Neural cell (in vitro differentiated cells): ENCODE results near the gene ATP2B2. TPM values are rescaled to one million over a fixed set of nuclear protein-coding genes. Genes with fewer than 3 reads are reported as not detected.

Source experiments
- H2AFZ ChIP-seq: fragments of 200-600, 300-800 bp; sonication (generic), shearing (Covaris generic); 2 replicates; pipeline ENCODE4 v1.6.0; 2014; ENCODE audit warnings: low read depth, mild to moderate bottlenecking, antibody characterized with exemption, low read length, moderate library complexity
- H3F3A ChIP-seq: fragments of 200-600 bp; shearing (Covaris generic); 2 replicates; pipeline ENCODE4 v1.6.1; 2016; ENCODE audit warnings: mild to moderate bottlenecking, moderate library complexity, mixed read lengths, antibody characterized with exemption, low read length; ENCODE audit not compliant: insufficient read depth, poor library complexity, severe bottlenecking
- H3K27ac ChIP-seq: fragments of 200-600, 300-800 bp; sonication (generic), shearing (Covaris generic); 2 replicates; pipeline ENCODE4 v1.5.1; 2014; ENCODE audit warnings: mild to moderate bottlenecking, low read length, moderate library complexity
- H3K27me3 ChIP-seq: fragments of 300-800, 200-600 bp; sonication (generic), shearing (Covaris generic); 2 replicates; pipeline ENCODE4 v1.6.0; 2014; ENCODE audit warnings: mild to moderate bottlenecking, low read depth, low read length, moderate library complexity; ENCODE audit not compliant: insufficient read depth
- H3K36me3 ChIP-seq: fragments of 300-800, 200-600 bp; sonication (generic), shearing (Covaris generic); 2 replicates; pipeline ENCODE4 v1.5.1; 2014; ENCODE audit warnings: mild to moderate bottlenecking, antibody characterized with exemption, low read length, moderate library complexity; ENCODE audit not compliant: insufficient read depth
- H3K4me2 ChIP-seq: fragments of 300-800, 200-600 bp; sonication (generic), shearing (Covaris generic); 2 replicates; pipeline ENCODE4 v1.6.0; 2014; ENCODE audit warnings: mild to moderate bottlenecking, low read length
- H3K4me3 ChIP-seq: fragments of 300-800, 200-600 bp; sonication (generic), shearing (Covaris generic); 2 replicates; pipeline ENCODE4 v1.5.1; 2014; ENCODE audit warnings: mild to moderate bottlenecking, low read length, moderate library complexity
- H3K79me2 ChIP-seq: fragments of 200-600 bp; shearing (Covaris generic); replicated peaks from 2 replicates; pipeline ENCODE4 v1.6.0; 2014; ENCODE audit warnings: mild to moderate bottlenecking, low read length, moderate library complexity; ENCODE audit not compliant: insufficient read depth
- H3K9ac ChIP-seq: fragments of 300-800, 200-600 bp; sonication (generic), shearing (Covaris generic); 2 replicates; pipeline ENCODE4 v1.6.1; 2016; ENCODE audit warnings: mild to moderate bottlenecking, low read length, mixed read lengths
- H3K9me2 ChIP-seq: fragments of 200-600 bp; shearing (Covaris generic); 2 replicates; pipeline ENCODE4 v1.6.1; 2016; ENCODE audit warnings: mild to moderate bottlenecking, low read length, mixed read lengths; ENCODE audit not compliant: insufficient read depth
- H3K9me3 ChIP-seq: fragments of 200-600, 300-800 bp; sonication (generic), shearing (Covaris generic); 2 replicates; pipeline ENCODE4 v1.6.1; 2016; ENCODE audit warnings: mild to moderate bottlenecking, mixed run types, low read length, moderate library complexity, mixed read lengths
- H4K20me1 ChIP-seq: fragments of 200-600 bp; shearing (Covaris generic); 2 replicates; pipeline ENCODE4 v1.6.1; 2016; ENCODE audit warnings: mild to moderate bottlenecking, mixed run types; ENCODE audit not compliant: insufficient read depth
- EP300 ChIP-seq: fragments of 450-650 bp; conservative IDR thresholded peaks from 2 replicates; pipeline ENCODE4 v1.6.1; 2014; ENCODE audit warnings: antibody characterized with exemption, mild to moderate bottlenecking, moderate library complexity; ENCODE audit not compliant: poor library complexity, severe bottlenecking
- EZH2 ChIP-seq: fragments of 200-600, 300-800 bp; shearing (Covaris generic), sonication (generic); IDR thresholded peaks from 2 replicates; pipeline ENCODE4 v1.6.1; 2014; ENCODE audit warnings: antibody characterized with exemption, low read length, borderline replicate concordance, mild to moderate bottlenecking; ENCODE audit not compliant: insufficient read depth, poor library complexity, severe bottlenecking
- MXI1 ChIP-seq: fragments of 450-650 bp; conservative IDR thresholded peaks from 2 replicates; pipeline ENCODE4 v1.6.1; 2014; ENCODE audit warnings: antibody characterized with exemption, mild to moderate bottlenecking; ENCODE audit not compliant: poor library complexity, severe bottlenecking
- POLR2AphosphoS5 ChIP-seq: IDR thresholded peaks from 2 replicates; pipeline ENCODE4 v1.6.1; 2012
- RAD21 ChIP-seq: fragments of 450-650 bp; conservative IDR thresholded peaks from 2 replicates; pipeline ENCODE4 v1.6.1; 2014; ENCODE audit warnings: antibody characterized with exemption, mild to moderate bottlenecking, moderate library complexity
- SMC3 ChIP-seq: fragments of 450-650 bp; conservative IDR thresholded peaks from 2 replicates; pipeline ENCODE4 v1.6.1; 2014; ENCODE audit warnings: antibody characterized with exemption, mild to moderate bottlenecking, moderate library complexity; ENCODE audit not compliant: poor library complexity
- TAF1 ChIP-seq: IDR thresholded peaks from 2 replicates; pipeline ENCODE4 v1.6.1; 2012; ENCODE audit warnings: low read depth
- polyA plus RNA-seq: library from polyadenylated mRNA; depleted of rRNA; stranded (reverse); fragments of >200 nt; gene quantifications from 2 replicates; pipeline ENCODE4 v1.2.3, GENCODE V29; 2014
- TF ChIP-seq, protein P1 (sequence below): fragments of 450-650 bp; IDR thresholded peaks from 2 replicates; pipeline ENCODE4 v1.5.1; 2014; ENCODE audit warnings: antibody characterized with exemption, mild to moderate bottlenecking, moderate library complexity; ENCODE audit not compliant: poor library complexity, severe bottlenecking
- TF ChIP-seq, protein P2 (sequence below): IDR thresholded peaks from 2 replicates; pipeline ENCODE4 v1.6.1; 2012; ENCODE audit warnings: borderline replicate concordance

Gene ATP2B2
- polyA plus RNA-seq, 1 donor from 2014 or later: 8.3 TPM

DNA sequence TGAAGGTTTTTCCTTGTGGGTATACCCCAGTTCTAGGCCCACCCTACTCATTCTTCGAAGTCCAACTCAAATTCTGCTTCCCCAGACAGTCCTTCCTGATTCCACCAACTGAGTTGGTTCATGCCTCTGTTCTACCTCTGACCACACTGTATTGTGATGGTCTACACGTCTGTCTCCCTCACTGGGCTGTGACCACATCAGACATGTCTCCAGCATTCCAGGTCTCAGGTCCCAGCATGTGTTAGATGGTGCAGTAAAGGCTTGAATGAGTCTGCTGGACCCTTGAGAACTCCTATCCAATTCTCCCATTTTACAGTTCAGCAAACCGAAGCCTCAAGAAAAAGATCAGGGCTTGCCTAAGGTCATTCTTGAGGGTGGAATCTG, 2.8 kb upstream of the ATP2B2 start:
- no peak overlapping the region for H3K9ac ChIP-seq
- no peaks in the 10 kb centered on the region for H3K9me2 ChIP-seq
- no peak overlapping the region for H2AFZ ChIP-seq
- no peak overlapping the region for H3K4me2 ChIP-seq
- TF ChIP-seq RAD21 (no peak), EZH2 (no peak), EP300 (no peak), TAF1 (no peak), SMC3 (no peak), POLR2AphosphoS5 (no peak), MXI1 (no peak)
- TF ChIP-seq, protein P1, sequence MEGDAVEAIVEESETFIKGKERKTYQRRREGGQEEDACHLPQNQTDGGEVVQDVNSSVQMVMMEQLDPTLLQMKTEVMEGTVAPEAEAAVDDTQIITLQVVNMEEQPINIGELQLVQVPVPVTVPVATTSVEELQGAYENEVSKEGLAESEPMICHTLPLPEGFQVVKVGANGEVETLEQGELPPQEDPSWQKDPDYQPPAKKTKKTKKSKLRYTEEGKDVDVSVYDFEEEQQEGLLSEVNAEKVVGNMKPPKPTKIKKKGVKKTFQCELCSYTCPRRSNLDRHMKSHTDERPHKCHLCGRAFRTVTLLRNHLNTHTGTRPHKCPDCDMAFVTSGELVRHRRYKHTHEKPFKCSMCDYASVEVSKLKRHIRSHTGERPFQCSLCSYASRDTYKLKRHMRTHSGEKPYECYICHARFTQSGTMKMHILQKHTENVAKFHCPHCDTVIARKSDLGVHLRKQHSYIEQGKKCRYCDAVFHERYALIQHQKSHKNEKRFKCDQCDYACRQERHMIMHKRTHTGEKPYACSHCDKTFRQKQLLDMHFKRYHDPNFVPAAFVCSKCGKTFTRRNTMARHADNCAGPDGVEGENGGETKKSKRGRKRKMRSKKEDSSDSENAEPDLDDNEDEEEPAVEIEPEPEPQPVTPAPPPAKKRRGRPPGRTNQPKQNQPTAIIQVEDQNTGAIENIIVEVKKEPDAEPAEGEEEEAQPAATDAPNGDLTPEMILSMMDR: no peak
- TF ChIP-seq, protein P2, sequence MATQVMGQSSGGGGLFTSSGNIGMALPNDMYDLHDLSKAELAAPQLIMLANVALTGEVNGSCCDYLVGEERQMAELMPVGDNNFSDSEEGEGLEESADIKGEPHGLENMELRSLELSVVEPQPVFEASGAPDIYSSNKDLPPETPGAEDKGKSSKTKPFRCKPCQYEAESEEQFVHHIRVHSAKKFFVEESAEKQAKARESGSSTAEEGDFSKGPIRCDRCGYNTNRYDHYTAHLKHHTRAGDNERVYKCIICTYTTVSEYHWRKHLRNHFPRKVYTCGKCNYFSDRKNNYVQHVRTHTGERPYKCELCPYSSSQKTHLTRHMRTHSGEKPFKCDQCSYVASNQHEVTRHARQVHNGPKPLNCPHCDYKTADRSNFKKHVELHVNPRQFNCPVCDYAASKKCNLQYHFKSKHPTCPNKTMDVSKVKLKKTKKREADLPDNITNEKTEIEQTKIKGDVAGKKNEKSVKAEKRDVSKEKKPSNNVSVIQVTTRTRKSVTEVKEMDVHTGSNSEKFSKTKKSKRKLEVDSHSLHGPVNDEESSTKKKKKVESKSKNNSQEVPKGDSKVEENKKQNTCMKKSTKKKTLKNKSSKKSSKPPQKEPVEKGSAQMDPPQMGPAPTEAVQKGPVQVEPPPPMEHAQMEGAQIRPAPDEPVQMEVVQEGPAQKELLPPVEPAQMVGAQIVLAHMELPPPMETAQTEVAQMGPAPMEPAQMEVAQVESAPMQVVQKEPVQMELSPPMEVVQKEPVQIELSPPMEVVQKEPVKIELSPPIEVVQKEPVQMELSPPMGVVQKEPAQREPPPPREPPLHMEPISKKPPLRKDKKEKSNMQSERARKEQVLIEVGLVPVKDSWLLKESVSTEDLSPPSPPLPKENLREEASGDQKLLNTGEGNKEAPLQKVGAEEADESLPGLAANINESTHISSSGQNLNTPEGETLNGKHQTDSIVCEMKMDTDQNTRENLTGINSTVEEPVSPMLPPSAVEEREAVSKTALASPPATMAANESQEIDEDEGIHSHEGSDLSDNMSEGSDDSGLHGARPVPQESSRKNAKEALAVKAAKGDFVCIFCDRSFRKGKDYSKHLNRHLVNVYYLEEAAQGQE: no peak
- H3K36me3 ChIP-seq: no peaks in the 10 kb centered on the region
- no peaks in the 10 kb centered on the region for H3K27me3 ChIP-seq
- no peaks in the 10 kb centered on the region for H3F3A ChIP-seq
- no peaks in the 10 kb centered on the region for H4K20me1 ChIP-seq
- no peak overlapping the region for H3K27ac ChIP-seq
- H3K4me3 ChIP-seq: no peak overlapping the region
- H3K9me3 ChIP-seq: no peaks in the 10 kb centered on the region
- no peaks in the 10 kb centered on the region for H3K79me2 ChIP-seq

DNA sequence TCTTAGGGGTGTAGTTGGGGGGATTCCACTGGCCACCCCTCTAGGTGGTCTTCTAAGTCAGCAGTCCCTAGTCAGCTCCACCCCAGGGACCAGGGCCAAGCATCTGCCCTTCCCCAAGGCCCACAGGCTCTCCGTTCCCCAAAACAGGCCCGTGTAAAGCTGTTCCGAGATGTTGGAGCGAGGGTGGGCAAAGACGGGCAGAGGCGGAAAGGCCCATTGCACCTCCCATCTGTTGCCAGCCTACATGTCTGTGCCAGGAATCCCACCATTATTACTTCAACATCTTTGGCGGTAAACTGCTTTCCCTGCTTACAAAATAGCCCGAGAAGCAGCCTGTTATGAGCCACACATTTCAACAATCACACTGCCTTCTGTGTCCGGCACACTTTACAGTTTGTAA, 1.9 kb upstream of the ATP2B2 start:
- no peak overlapping the region for H3K4me3 ChIP-seq
- H2AFZ ChIP-seq: no peak overlapping the region
- no peak for TF ChIP-seq TAF1
- no peak for TF ChIP-seq SMC3
- no peak for TF ChIP-seq MXI1
- TF ChIP-seq POLR2AphosphoS5: no peak
- TF ChIP-seq, protein P1: no peak
- TF ChIP-seq EP300: no peak
- TF ChIP-seq, protein P2: no peak
- TF ChIP-seq EZH2: no peak
- TF ChIP-seq RAD21: no peak
- no peaks in the 10 kb centered on the region for H3F3A ChIP-seq
- H3K4me2 ChIP-seq: no peak overlapping the region
- H3K36me3 ChIP-seq: no peaks in the 10 kb centered on the region
- H3K9ac ChIP-seq: no peak overlapping the region
- H4K20me1 ChIP-seq: no peaks in the 10 kb centered on the region
- H3K9me2 ChIP-seq: no peaks in the 10 kb centered on the region
- H3K27ac ChIP-seq: no peak overlapping the region
- H3K9me3 ChIP-seq: no peaks in the 10 kb centered on the region
- no peaks in the 10 kb centered on the region for H3K79me2 ChIP-seq
- no peaks in the 10 kb centered on the region for H3K27me3 ChIP-seq
